Osteocyte (in vitro differentiated cells): ENCODE measurements around the gene PADI2. TPM values are rescaled to one million over a fixed set of nuclear protein-coding genes. Genes with fewer than 3 reads are reported as not detected.
A peak's percentile ranks its signal among the peaks of the same experiment; 100 is the strongest.

Source experiments
- DNase-seq: peaks from one replicate; pipeline ENCODE4 v3.0.0; 2021; ENCODE audit warnings: mixed read lengths; ENCODE audit not compliant: unreplicated experiment; ENCODE audit errors: extremely low spot score
- H3K27ac Mint-ChIP-seq: one replicate; pipeline ENCODE4 v1.8.0; 2021; ENCODE audit warnings: mild to moderate bottlenecking, mixed read lengths; ENCODE audit not compliant: unreplicated experiment
- H3K27me3 Mint-ChIP-seq: one replicate; pipeline ENCODE4 v1.8.0; 2021; ENCODE audit warnings: mixed read lengths; ENCODE audit not compliant: unreplicated experiment
- H3K36me3 Mint-ChIP-seq: one replicate; pipeline ENCODE4 v1.8.0; 2021; ENCODE audit warnings: mixed read lengths; ENCODE audit not compliant: unreplicated experiment
- H3K4me1 Mint-ChIP-seq: one replicate; pipeline ENCODE4 v1.8.0; 2021; ENCODE audit warnings: mixed read lengths; ENCODE audit not compliant: unreplicated experiment
- H3K4me3 Mint-ChIP-seq: one replicate; pipeline ENCODE4 v1.8.0; 2021; ENCODE audit warnings: mild to moderate bottlenecking, moderate library complexity, mixed read lengths; ENCODE audit not compliant: unreplicated experiment
- H3K9me3 Mint-ChIP-seq: one replicate; pipeline ENCODE4 v1.8.0; 2021; ENCODE audit warnings: mixed read lengths; ENCODE audit not compliant: unreplicated experiment
- CTCF ChIP-seq: fragments of 200-600 bp; sonication (generic); IDR thresholded peaks from 2 replicates; pipeline ENCODE4 v1.5.0; 2021; ENCODE audit warnings: antibody characterized with exemption, mild to moderate bottlenecking, moderate library complexity
- total RNA-seq: library from RNA; stranded (reverse); gene quantifications from 2 replicates; pipeline ENCODE4 v1.2.1, GENCODE V29; 2021

The PADI2 gene
- total RNA-seq, 1 donor from 2014 or later = 111 TPM

GRCh38 chr1:17134724-17135123 is 15.5 kb upstream of the PADI2 start:
- peaks cover 34% of the 10 kb centered on the region for H3K4me1 Mint-ChIP-seq
- DNase-seq = no peak
- TF ChIP-seq CTCF = no peak
- H3K27ac Mint-ChIP-seq = no peak overlapping the region
- H3K36me3 Mint-ChIP-seq = no peaks in the 10 kb centered on the region
- no peaks in the 10 kb centered on the region for H3K27me3 Mint-ChIP-seq
- no peaks in the 10 kb centered on the region for H3K9me3 Mint-ChIP-seq
- H3K4me3 Mint-ChIP-seq = no peak overlapping the region

GRCh38 chr1:17134034-17134433 is 14.8 kb upstream of the PADI2 start:
- TF ChIP-seq CTCF = no peak
- no peaks in the 10 kb centered on the region for H3K27me3 Mint-ChIP-seq
- no peak overlapping the region for H3K27ac Mint-ChIP-seq
- peaks cover 41% of the 10 kb centered on the region for H3K4me1 Mint-ChIP-seq
- no peaks in the 10 kb centered on the region for H3K36me3 Mint-ChIP-seq
- H3K4me3 Mint-ChIP-seq = no peak overlapping the region
- no peak for DNase-seq
- no peaks in the 10 kb centered on the region for H3K9me3 Mint-ChIP-seq

- H3K27ac Mint-ChIP-seq = peak overlapping the region; percentile 80
- H3K36me3 Mint-ChIP-seq = no peaks in the 10 kb centered on the region
- no peaks in the 10 kb centered on the region for H3K9me3 Mint-ChIP-seq
- H3K4me3 Mint-ChIP-seq = no peak overlapping the region
- H3K4me1 Mint-ChIP-seq = peaks cover 46% of the 10 kb centered on the region
- no peaks in the 10 kb centered on the region for H3K27me3 Mint-ChIP-seq
- DNase-seq = no peak
- TF ChIP-seq CTCF = no peak
These were observed 10.9 kb upstream of the PADI2 start for GRCh38 chr1:17130138-17130635.

GRCh38 chr1:17128361-17128760 is 9.1 kb upstream of the PADI2 start:
- peak overlapping the region; percentile 80 for H3K27ac Mint-ChIP-seq
- H3K4me1 Mint-ChIP-seq = peaks cover 46% of the 10 kb centered on the region
- H3K27me3 Mint-ChIP-seq = no peaks in the 10 kb centered on the region
- TF ChIP-seq CTCF = no peak
- no peaks in the 10 kb centered on the region for H3K9me3 Mint-ChIP-seq
- DNase-seq = no peak
- no peaks in the 10 kb centered on the region for H3K36me3 Mint-ChIP-seq
- H3K4me3 Mint-ChIP-seq = no peak overlapping the region

- Mint-ChIP-seq H3K4me3 (no peak overlapping the region), H3K36me3 (no peaks in the 10 kb centered on the region), H3K27ac (peak overlapping the region; percentile 80), H3K27me3 (no peaks in the 10 kb centered on the region), H3K4me1 (peaks cover 63% of the 10 kb centered on the region), H3K9me3 (no peaks in the 10 kb centered on the region)
- peak; percentile 95 for DNase-seq
- peak; percentile 97 for TF ChIP-seq CTCF
These were observed 6.5 kb upstream of the PADI2 start for GRCh38 chr1:17125756-17126237.
